ENCODE measurements around the gene LRP1B.

The LRP1B gene

GRCh38 chr2:141888987-141889555 lies 241.7 kb downstream of the LRP1B start:
- Histone ChIP-seq H3K36me3 (ENCODE audit: control insufficient read depth, insufficient read depth, low read length) (no peaks in the 10 kb centered on the region), H3K4me3 (ENCODE audit: low read depth, low read length) (no peak overlapping the region), H3K4me1 (ENCODE audit: control insufficient read depth, insufficient read depth, low read length) (no peaks in the 10 kb centered on the region), H3K27ac (ENCODE audit: low read depth, low read length) (no peak overlapping the region), H3K27me3 (ENCODE audit: control insufficient read depth, insufficient read depth, low read length) (no peaks in the 10 kb centered on the region), H3K9me3 (ENCODE audit: control insufficient read depth, insufficient read depth, low read depth, low read length) (no peaks in the 10 kb centered on the region), H3K9ac (ENCODE audit: low read length) (no peak overlapping the region)

GRCh38 chr2:141887363-141887762 lies 243.5 kb downstream of the LRP1B start:
- H3K4me3 ChIP-seq (ENCODE audit: low read depth, low read length): no peak overlapping the region
- H3K4me1 ChIP-seq (ENCODE audit: control insufficient read depth, insufficient read depth, low read length): no peaks in the 10 kb centered on the region
- H3K27me3 ChIP-seq (ENCODE audit: control insufficient read depth, insufficient read depth, low read length): no peaks in the 10 kb centered on the region
- no peak overlapping the region for H3K27ac ChIP-seq (ENCODE audit: low read depth, low read length)
- no peaks in the 10 kb centered on the region for H3K36me3 ChIP-seq (ENCODE audit: control insufficient read depth, insufficient read depth, low read length)
- no peak overlapping the region for H3K9ac ChIP-seq (ENCODE audit: low read length)
- no peaks in the 10 kb centered on the region for H3K9me3 ChIP-seq (ENCODE audit: control insufficient read depth, insufficient read depth, low read depth, low read length)

- Histone ChIP-seq H3K27ac (ENCODE audit: low read depth, low read length) (no peak overlapping the region), H3K9ac (ENCODE audit: low read length) (no peak overlapping the region), H3K4me3 (ENCODE audit: low read depth, low read length) (no peak overlapping the region), H3K4me1 (ENCODE audit: control insufficient read depth, insufficient read depth, low read length) (peaks cover 4% of the 10 kb centered on the region; the same call in 1 of the 2 replicates), H3K36me3 (ENCODE audit: control insufficient read depth, insufficient read depth, low read length) (no peaks in the 10 kb centered on the region), H3K27me3 (ENCODE audit: control insufficient read depth, insufficient read depth, low read length) (no peaks in the 10 kb centered on the region), H3K9me3 (ENCODE audit: control insufficient read depth, insufficient read depth, low read depth, low read length) (no peaks in the 10 kb centered on the region)
Measured at GRCh38 chr2:141878016-141878415, 252.8 kb downstream of the LRP1B start.

GRCh38 chr2:141871913-141872634 lies 258.7 kb downstream of the LRP1B start:
- no peaks in the 10 kb centered on the region for H3K36me3 ChIP-seq (ENCODE audit: control insufficient read depth, insufficient read depth, low read length)
- peak overlapping the region; percentile 85 for H3K27ac ChIP-seq (ENCODE audit: low read depth, low read length)
- H3K4me1 ChIP-seq (ENCODE audit: control insufficient read depth, insufficient read depth, low read length): peaks cover 27% of the 10 kb centered on the region; the same call in 1 of the 2 replicates
- H3K4me3 ChIP-seq (ENCODE audit: low read depth, low read length): peak overlapping the region; percentile 32
- no peaks in the 10 kb centered on the region for H3K27me3 ChIP-seq (ENCODE audit: control insufficient read depth, insufficient read depth, low read length)
- no peaks in the 10 kb centered on the region for H3K9me3 ChIP-seq (ENCODE audit: control insufficient read depth, insufficient read depth, low read depth, low read length)
- peak overlapping the region; percentile 35 for H3K9ac ChIP-seq (ENCODE audit: low read length)

- H3K9me3 ChIP-seq (ENCODE audit: control insufficient read depth, insufficient read depth, low read depth, low read length): no peaks in the 10 kb centered on the region
- H3K27ac ChIP-seq (ENCODE audit: low read depth, low read length): no peak overlapping the region
- H3K27me3 ChIP-seq (ENCODE audit: control insufficient read depth, insufficient read depth, low read length): no peaks in the 10 kb centered on the region
- peaks cover 27% of the 10 kb centered on the region; the same call in 1 of the 2 replicates for H3K4me1 ChIP-seq (ENCODE audit: control insufficient read depth, insufficient read depth, low read length)
- no peak overlapping the region for H3K9ac ChIP-seq (ENCODE audit: low read length)
- no peak overlapping the region for H3K4me3 ChIP-seq (ENCODE audit: low read depth, low read length)
- no peaks in the 10 kb centered on the region for H3K36me3 ChIP-seq (ENCODE audit: control insufficient read depth, insufficient read depth, low read length)
Measured at GRCh38 chr2:141869572-141869971, 261.2 kb downstream of the LRP1B start.

GRCh38 chr2:141863964-141864363 lies 266.9 kb downstream of the LRP1B start:
- Histone ChIP-seq H3K27ac (ENCODE audit: low read depth, low read length) (no peak overlapping the region), H3K27me3 (ENCODE audit: control insufficient read depth, insufficient read depth, low read length) (no peaks in the 10 kb centered on the region), H3K4me1 (ENCODE audit: control insufficient read depth, insufficient read depth, low read length) (no peaks in the 10 kb centered on the region), H3K4me3 (ENCODE audit: low read depth, low read length) (no peak overlapping the region), H3K9me3 (ENCODE audit: control insufficient read depth, insufficient read depth, low read depth, low read length) (no peaks in the 10 kb centered on the region), H3K9ac (ENCODE audit: low read length) (no peak overlapping the region), H3K36me3 (ENCODE audit: control insufficient read depth, insufficient read depth, low read length) (no peaks in the 10 kb centered on the region)

- H3K27me3 ChIP-seq (ENCODE audit: control insufficient read depth, insufficient read depth, low read length): no peaks in the 10 kb centered on the region
- no peak overlapping the region for H3K4me3 ChIP-seq (ENCODE audit: low read depth, low read length)
- no peak overlapping the region for H3K27ac ChIP-seq (ENCODE audit: low read depth, low read length)
- no peaks in the 10 kb centered on the region for H3K9me3 ChIP-seq (ENCODE audit: control insufficient read depth, insufficient read depth, low read depth, low read length)
- no peak overlapping the region for H3K9ac ChIP-seq (ENCODE audit: low read length)
- H3K36me3 ChIP-seq (ENCODE audit: control insufficient read depth, insufficient read depth, low read length): no peaks in the 10 kb centered on the region
- no peaks in the 10 kb centered on the region for H3K4me1 ChIP-seq (ENCODE audit: control insufficient read depth, insufficient read depth, low read length)
Measured at GRCh38 chr2:141856215-141856919, 274.4 kb downstream of the LRP1B start.

- Histone ChIP-seq H3K4me1 (ENCODE audit: control insufficient read depth, insufficient read depth, low read length) (no peaks in the 10 kb centered on the region), H3K27me3 (ENCODE audit: control insufficient read depth, insufficient read depth, low read length) (no peaks in the 10 kb centered on the region), H3K27ac (ENCODE audit: low read depth, low read length) (no peak overlapping the region), H3K9me3 (ENCODE audit: control insufficient read depth, insufficient read depth, low read depth, low read length) (no peaks in the 10 kb centered on the region), H3K36me3 (ENCODE audit: control insufficient read depth, insufficient read depth, low read length) (no peaks in the 10 kb centered on the region), H3K9ac (ENCODE audit: low read length) (no peak overlapping the region), H3K4me3 (ENCODE audit: low read depth, low read length) (no peak overlapping the region)
Measured at GRCh38 chr2:141848191-141848590, 282.6 kb downstream of the LRP1B start.

- H3K4me1 ChIP-seq (ENCODE audit: control insufficient read depth, insufficient read depth, low read length): no peaks in the 10 kb centered on the region
- H3K4me3 ChIP-seq (ENCODE audit: low read depth, low read length): no peak overlapping the region
- H3K27me3 ChIP-seq (ENCODE audit: control insufficient read depth, insufficient read depth, low read length): no peaks in the 10 kb centered on the region
- no peak overlapping the region for H3K9ac ChIP-seq (ENCODE audit: low read length)
- H3K36me3 ChIP-seq (ENCODE audit: control insufficient read depth, insufficient read depth, low read length): no peaks in the 10 kb centered on the region
- H3K9me3 ChIP-seq (ENCODE audit: control insufficient read depth, insufficient read depth, low read depth, low read length): no peaks in the 10 kb centered on the region
- no peak overlapping the region for H3K27ac ChIP-seq (ENCODE audit: low read depth, low read length)
Measured at GRCh38 chr2:141844231-141844630, 286.6 kb downstream of the LRP1B start.

GRCh38 chr2:141835103-141835502 lies 295.7 kb downstream of the LRP1B start:
- H3K27ac ChIP-seq (ENCODE audit: low read depth, low read length): no peak overlapping the region
- no peaks in the 10 kb centered on the region for H3K27me3 ChIP-seq (ENCODE audit: control insufficient read depth, insufficient read depth, low read length)
- H3K4me1 ChIP-seq (ENCODE audit: control insufficient read depth, insufficient read depth, low read length): no peaks in the 10 kb centered on the region
- H3K36me3 ChIP-seq (ENCODE audit: control insufficient read depth, insufficient read depth, low read length): no peaks in the 10 kb centered on the region
- no peak overlapping the region for H3K4me3 ChIP-seq (ENCODE audit: low read depth, low read length)
- H3K9me3 ChIP-seq (ENCODE audit: control insufficient read depth, insufficient read depth, low read depth, low read length): no peaks in the 10 kb centered on the region
- no peak overlapping the region for H3K9ac ChIP-seq (ENCODE audit: low read length)

- no peaks in the 10 kb centered on the region for H3K9me3 ChIP-seq (ENCODE audit: control insufficient read depth, insufficient read depth, low read depth, low read length)
- H3K27me3 ChIP-seq (ENCODE audit: control insufficient read depth, insufficient read depth, low read length): no peaks in the 10 kb centered on the region
- H3K4me3 ChIP-seq (ENCODE audit: low read depth, low read length): no peak overlapping the region
Measured at GRCh38 chr2:141828761-141829160, 302.1 kb downstream of the LRP1B start.

More at GRCh38 chr2:141828761-141829160, 302.1 kb downstream of the LRP1B start:
- Histone ChIP-seq H3K4me1 (ENCODE audit: control insufficient read depth, insufficient read depth, low read length) (no peaks in the 10 kb centered on the region), H3K9ac (ENCODE audit: low read length) (no peak overlapping the region), H3K27ac (ENCODE audit: low read depth, low read length) (no peak overlapping the region), H3K36me3 (ENCODE audit: control insufficient read depth, insufficient read depth, low read length) (no peaks in the 10 kb centered on the region)
